ENCODE data around the gene CCT6B. TPM values are rescaled to one million over a fixed set of nuclear protein-coding genes. Genes with fewer than 3 reads are reported as not detected.

The CCT6B gene
- polyA plus RNA-seq, 3 donors = 0.95 to 1.8 (median 1.4) TPM

- no peaks in the 10 kb centered on the region for H3K27me3 ChIP-seq (ENCODE audit: control insufficient read depth in 2 of 2, insufficient read depth in 2 of 2, low read length in 2 of 2)
- no peaks in the 10 kb centered on the region for H3K9me3 ChIP-seq (replicated peaks in 1 of 2; ENCODE audit: control insufficient read depth in 1 of 2, insufficient read depth in 1 of 2, low read length in 2 of 2)
- no peaks in the 10 kb centered on the region for H3K36me3 Mint-ChIP-seq
- no peak overlapping the region for H3K4me3 Mint-ChIP-seq
- H4K20me1 ChIP-seq (ENCODE audit: insufficient read depth, low read length) = no peaks in the 10 kb centered on the region
- no peaks in the 10 kb centered on the region for H3K36me3 ChIP-seq (replicated peaks in 1 of 2; ENCODE audit: control insufficient read depth in 1 of 2, insufficient read depth in 2 of 2, low read length in 2 of 2)
- H3K27ac Mint-ChIP-seq = no peak overlapping the region
- no peak overlapping the region for H3K27ac ChIP-seq (ENCODE audit: low read depth in 1 of 2, low read length in 2 of 2)
- peaks cover 8% of the 10 kb centered on the region for H3K4me1 Mint-ChIP-seq
- H3K9ac ChIP-seq (ENCODE audit: insufficient read depth, low read length, poor library complexity, severe bottlenecking) = no peak overlapping the region
- no peak for DNase-seq
- intact Hi-C loops (cut with micrococcal nuclease) = no loop called here
- H3K4me3 ChIP-seq (replicated peaks in 1 of 3; ENCODE audit: low read depth in 2 of 3, low read length in 3 of 3) = no peak overlapping the region
- H3K9me3 Mint-ChIP-seq = no peaks in the 10 kb centered on the region
- peaks cover 0 to 2% (median 0%) of the 10 kb centered on the region in 3 donors for H3K27me3 Mint-ChIP-seq (ENCODE audit: low read depth in 3 of 3)
- H2AFZ ChIP-seq (ENCODE audit: insufficient read depth, low read depth, low read length, poor library complexity, severe bottlenecking) = no peak overlapping the region
- H3K4me2 ChIP-seq (replicated peaks; ENCODE audit: extremely low read depth, low read length, poor library complexity, severe bottlenecking) = no peak overlapping the region
- peaks cover 0 to 6% of the 10 kb centered on the region in 2 donors for H3K4me1 ChIP-seq (ENCODE audit: control insufficient read depth in 1 of 2, insufficient read depth in 2 of 2, low read length in 2 of 2)
- no peak for TF ChIP-seq CTCF (IDR thresholded peaks at IDR 0.05)
- H3K79me2 ChIP-seq (ENCODE audit: insufficient read depth, low read length) = no peaks in the 10 kb centered on the region
Observed at GRCh38 chr17:34930283-34930682, 31.0 kb downstream of the CCT6B start.

GRCh38 chr17:34926661-34927060 is 34.6 kb downstream of the CCT6B start:
- Histone ChIP-seq H3K4me1 (ENCODE audit: control insufficient read depth in 1 of 2, insufficient read depth in 2 of 2, low read length in 2 of 2) (peaks cover 0 to 6% of the 10 kb centered on the region in 2 donors), H3K9me3 (replicated peaks in 1 of 2; ENCODE audit: control insufficient read depth in 1 of 2, insufficient read depth in 1 of 2, low read length in 2 of 2) (no peaks in the 10 kb centered on the region), H3K9ac (ENCODE audit: insufficient read depth, low read length, poor library complexity, severe bottlenecking) (no peak overlapping the region), H4K20me1 (ENCODE audit: insufficient read depth, low read length) (no peaks in the 10 kb centered on the region), H3K4me2 (replicated peaks; ENCODE audit: extremely low read depth, low read length, poor library complexity, severe bottlenecking) (no peak overlapping the region), H3K79me2 (ENCODE audit: insufficient read depth, low read length) (no peaks in the 10 kb centered on the region), H3K27me3 (ENCODE audit: control insufficient read depth in 2 of 2, insufficient read depth in 2 of 2, low read length in 2 of 2) (no peaks in the 10 kb centered on the region), H2AFZ (ENCODE audit: insufficient read depth, low read depth, low read length, poor library complexity, severe bottlenecking) (no peak overlapping the region), H3K27ac (ENCODE audit: low read depth in 1 of 2, low read length in 2 of 2) (no peak overlapping the region), H3K4me3 (replicated peaks in 1 of 3; ENCODE audit: low read depth in 2 of 3, low read length in 3 of 3) (no peak overlapping the region), H3K36me3 (replicated peaks in 1 of 2; ENCODE audit: control insufficient read depth in 1 of 2, insufficient read depth in 2 of 2, low read length in 2 of 2) (no peaks in the 10 kb centered on the region)
- WGBS (ENCODE audit: insufficient coverage) = no CpG with 5 or more reads among the region's 3 CpGs
- Mint-ChIP-seq H3K9me3 (no peaks in the 10 kb centered on the region), H3K36me3 (no peaks in the 10 kb centered on the region), H3K4me1 (peaks cover 8% of the 10 kb centered on the region), H3K4me3 (no peak overlapping the region), H3K27me3 (ENCODE audit: low read depth in 3 of 3) (no peaks in the 10 kb centered on the region), H3K27ac (no peak overlapping the region)
- intact Hi-C loops (cut with micrococcal nuclease) = no loop called here
- no peak for DNase-seq
- no peak for TF ChIP-seq CTCF (IDR thresholded peaks at IDR 0.05)

Data from CD14-positive monocyte (primary cell).